ENCODE results near the gene MCM3. TPM values are rescaled to one million over a fixed set of nuclear protein-coding genes. Genes with fewer than 3 reads are reported as not detected.

MCM3 gene
- total RNA-seq, 1 donor from 2014 or later, result 21.6 TPM

DNA sequence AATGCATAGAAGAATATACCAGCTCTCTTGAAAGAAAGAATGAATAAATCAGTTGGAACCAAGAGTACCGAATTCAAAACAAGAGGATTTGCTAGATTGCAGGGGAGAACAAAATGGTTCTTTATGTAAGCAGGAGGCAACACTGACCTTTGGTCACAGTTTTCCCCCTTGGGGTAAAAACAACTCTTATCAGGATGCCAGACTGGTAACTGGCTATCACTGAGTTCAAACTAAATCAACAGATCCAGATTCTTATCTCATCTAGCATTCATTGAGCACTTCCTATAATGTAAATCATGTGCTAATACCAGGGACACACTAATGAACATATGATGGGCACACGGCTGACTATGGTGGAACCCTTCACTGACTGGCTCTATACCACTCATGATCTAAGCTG, 35.5 kb downstream of the MCM3 start:
- Mint-ChIP-seq H3K4me1 (ENCODE audit: low read depth, unreplicated experiment) (no peaks in the 10 kb centered on the region), H3K27me3 (ENCODE audit: low read depth, unreplicated experiment) (peaks cover 29% of the 10 kb centered on the region), H3K27ac (ENCODE audit: unreplicated experiment) (no peak overlapping the region), H3K4me3 (ENCODE audit: unreplicated experiment) (no peak overlapping the region), H3K9me3 (ENCODE audit: unreplicated experiment) (no peaks in the 10 kb centered on the region), H3K36me3 (ENCODE audit: low read depth, unreplicated experiment) (no peaks in the 10 kb centered on the region)
- Histone ChIP-seq H3K9me3 (ENCODE audit: insufficient read depth, low read depth, low read length) (no peaks in the 10 kb centered on the region), H3K27ac (ENCODE audit: low read depth, low read length) (no peak overlapping the region), H3K9ac (ENCODE audit: low read length) (no peak overlapping the region), H2AFZ (ENCODE audit: low read depth, low read length) (no peak overlapping the region), H3K36me3 (ENCODE audit: insufficient read depth, low read length) (no peaks in the 10 kb centered on the region), H3K4me1 (ENCODE audit: insufficient read depth, low read length) (no peaks in the 10 kb centered on the region), H4K20me1 (ENCODE audit: insufficient read depth, low read length) (no peaks in the 10 kb centered on the region), H3K79me2 (ENCODE audit: insufficient read depth, low read length) (no peaks in the 10 kb centered on the region), H3K4me2 (ENCODE audit: low read length) (no peak overlapping the region), H3K27me3 (ENCODE audit: insufficient read depth, low read length) (peaks cover 16% of the 10 kb centered on the region), H3K4me3 (ENCODE audit: insufficient read depth, low read depth, low read length) (no peak overlapping the region)
- TF ChIP-seq EZH2 (IDR thresholded peaks at IDR 0.05; ENCODE audit: insufficient read depth, low read length) (no peak), CTCF (IDR thresholded peaks at IDR 0.05; ENCODE audit: insufficient read depth, low read depth, low read length) (no peak)
- FAIRE-seq (no peak), DNase-seq (ENCODE audit: low read depth) (no peak)

GRCh38 chr6:52245425-52245824, 39.1 kb downstream of the MCM3 start:
- DNase-seq (ENCODE audit: low read depth) (no peak), FAIRE-seq (no peak)
- no peak overlapping the region for H2AFZ ChIP-seq (ENCODE audit: low read depth, low read length)
- no peaks in the 10 kb centered on the region for H3K9me3 ChIP-seq (ENCODE audit: insufficient read depth, low read depth, low read length)
- H3K9me3 Mint-ChIP-seq (ENCODE audit: unreplicated experiment), result no peaks in the 10 kb centered on the region
- H3K36me3 Mint-ChIP-seq (ENCODE audit: low read depth, unreplicated experiment), result no peaks in the 10 kb centered on the region
- peaks cover 10% of the 10 kb centered on the region for H3K27me3 ChIP-seq (ENCODE audit: insufficient read depth, low read length)
- H4K20me1 ChIP-seq (ENCODE audit: insufficient read depth, low read length), result no peaks in the 10 kb centered on the region
- H3K4me1 ChIP-seq (ENCODE audit: insufficient read depth, low read length), result no peaks in the 10 kb centered on the region
- H3K36me3 ChIP-seq (ENCODE audit: insufficient read depth, low read length), result no peaks in the 10 kb centered on the region
- H3K27ac Mint-ChIP-seq (ENCODE audit: unreplicated experiment), result no peak overlapping the region
- H3K4me3 ChIP-seq (ENCODE audit: insufficient read depth, low read depth, low read length), result no peak overlapping the region
- H3K9ac ChIP-seq (ENCODE audit: low read length), result no peak overlapping the region
- no peak overlapping the region for H3K4me2 ChIP-seq (ENCODE audit: low read length)
- no peaks in the 10 kb centered on the region for H3K4me1 Mint-ChIP-seq (ENCODE audit: low read depth, unreplicated experiment)
- H3K4me3 Mint-ChIP-seq (ENCODE audit: unreplicated experiment), result no peak overlapping the region
- no peaks in the 10 kb centered on the region for H3K79me2 ChIP-seq (ENCODE audit: insufficient read depth, low read length)
- TF ChIP-seq CTCF (IDR thresholded peaks at IDR 0.05; ENCODE audit: insufficient read depth, low read depth, low read length), result no peak
- no peak for TF ChIP-seq EZH2 (IDR thresholded peaks at IDR 0.05; ENCODE audit: insufficient read depth, low read length)
- H3K27me3 Mint-ChIP-seq (ENCODE audit: low read depth, unreplicated experiment), result peaks cover 17% of the 10 kb centered on the region
- no peak overlapping the region for H3K27ac ChIP-seq (ENCODE audit: low read depth, low read length)

DNA sequence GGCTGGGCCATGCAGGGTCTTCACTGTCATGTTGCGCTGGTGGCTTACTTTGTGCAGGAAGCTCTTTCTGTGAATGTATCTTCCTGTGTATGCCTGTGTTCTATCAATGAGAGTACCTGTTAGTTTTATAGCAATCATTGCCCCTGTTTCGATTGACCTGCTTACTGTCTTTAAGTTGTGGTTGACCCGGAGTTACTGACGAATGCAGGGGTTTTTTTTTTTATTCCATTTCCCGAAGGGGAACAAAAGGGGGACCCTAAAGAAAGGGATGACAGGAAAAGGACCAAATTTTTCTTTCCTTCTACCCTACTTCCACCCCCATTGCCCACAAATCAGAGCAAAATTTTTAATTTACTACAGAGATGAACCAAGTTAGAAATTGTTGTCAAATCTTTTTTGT, 40.1 kb downstream of the MCM3 start, which contains the start of gene IL17F:
IL17F (minus strand) TSS at position 101 of the 400 bp plus-strand sequence; CDS start at position 30, 71 bp downstream.
- no peaks in the 10 kb centered on the region for H3K9me3 ChIP-seq (ENCODE audit: insufficient read depth, low read depth, low read length)
- no peak within 1 kb of the TSS for H2AFZ ChIP-seq (ENCODE audit: low read depth, low read length)
- no peaks in the 10 kb centered on the region for H3K4me1 Mint-ChIP-seq (ENCODE audit: low read depth, unreplicated experiment)
- H3K27me3 Mint-ChIP-seq (ENCODE audit: low read depth, unreplicated experiment), result peaks cover 13% of the 10 kb centered on the region
- no peaks in the 10 kb centered on the region for H3K4me1 ChIP-seq (ENCODE audit: insufficient read depth, low read length)
- peaks cover 7% of the 10 kb centered on the region for H3K27me3 ChIP-seq (ENCODE audit: insufficient read depth, low read length)
- H3K36me3 ChIP-seq (ENCODE audit: insufficient read depth, low read length), result no peaks in the 10 kb centered on the region
- H3K9me3 Mint-ChIP-seq (ENCODE audit: unreplicated experiment), result no peaks in the 10 kb centered on the region
- TF ChIP-seq EZH2 (IDR thresholded peaks at IDR 0.05; ENCODE audit: insufficient read depth, low read length) (no peak), CTCF (IDR thresholded peaks at IDR 0.05; ENCODE audit: insufficient read depth, low read depth, low read length) (no peak)
- FAIRE-seq, result no peak
- H3K79me2 ChIP-seq (ENCODE audit: insufficient read depth, low read length), result no peaks in the 10 kb centered on the region
- H3K27ac Mint-ChIP-seq (ENCODE audit: unreplicated experiment), result no peak within 1 kb of the TSS
- H3K4me3 Mint-ChIP-seq (ENCODE audit: unreplicated experiment), result no peak within 1 kb of the TSS
- no peaks in the 10 kb centered on the region for H3K36me3 Mint-ChIP-seq (ENCODE audit: low read depth, unreplicated experiment)
- no peak within 1 kb of the TSS for H3K4me2 ChIP-seq (ENCODE audit: low read length)
- no peak within 1 kb of the TSS for H3K4me3 ChIP-seq (ENCODE audit: insufficient read depth, low read depth, low read length)
- H4K20me1 ChIP-seq (ENCODE audit: insufficient read depth, low read length), result no peaks in the 10 kb centered on the region
- no peak for DNase-seq (ENCODE audit: low read depth)
- H3K27ac ChIP-seq (ENCODE audit: low read depth, low read length), result no peak within 1 kb of the TSS
- H3K9ac ChIP-seq (ENCODE audit: low read length), result no peak within 1 kb of the TSS
